Stimulated activated CD4-positive, alpha-beta T cell treated with anti-CD3 and anti-CD28 coated beads, Interleukin-1b, Interleukin-23, amount 100 ng/mL, for 4 hours (primary cell): ENCODE results near the gene NIFK.

ENCODE experiments used
- DNase-seq, 2 donors: peaks; one replicate each; pipeline ENCODE4 v3.0.0-alpha.2; 2020; ENCODE audit warnings: low read depth in 2 of 2

NIFK gene

GRCh38 chr2:121736462-121737336, at the start of gene NIFK:
Gene NIFK, minus strand, starts transcription at chr2:121736875. Its CDS starts 25 bp downstream, at chr2:121736850.
- peak; percentile 100 for DNase-seq

GRCh38 chr2:121783180-121783579, 46.5 kb upstream of the NIFK start:
- no peak for DNase-seq

DNA sequence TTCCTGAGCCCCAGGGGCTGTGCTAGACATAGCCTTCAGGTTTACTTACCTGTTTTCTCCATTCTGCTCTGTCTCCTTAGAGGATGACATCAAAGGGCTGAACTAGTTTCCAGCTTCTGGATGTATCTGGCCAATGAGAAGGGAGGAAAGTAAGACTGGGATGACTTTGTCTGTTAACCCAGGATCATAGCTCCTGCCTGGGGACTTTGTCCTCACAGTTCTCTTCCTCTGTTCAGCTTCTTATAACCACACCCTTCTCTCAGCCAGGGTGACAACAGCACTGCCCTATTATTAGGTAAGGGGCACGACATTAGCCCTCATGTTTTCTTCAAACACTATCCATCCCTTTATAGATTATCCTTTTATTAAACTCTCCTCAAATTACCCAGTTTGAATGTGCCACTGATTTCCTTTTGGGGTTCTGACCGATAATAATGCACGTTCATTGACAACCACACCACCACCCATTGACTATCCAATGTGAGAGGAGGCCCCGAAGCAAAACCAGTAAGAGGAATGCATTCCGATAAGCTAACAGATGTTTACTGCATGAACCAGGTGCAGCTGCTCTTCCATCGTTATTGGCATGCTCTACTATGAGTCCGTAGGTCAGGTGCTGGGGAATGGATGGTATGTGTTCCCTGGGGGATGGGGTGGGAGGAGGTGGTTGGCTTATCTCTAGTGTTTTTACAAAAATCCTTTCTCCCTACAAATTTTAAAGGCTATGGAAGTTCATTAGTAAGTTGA, 42.2 kb upstream of the NIFK start:
- DNase-seq: no peak

- DNase-seq: no peak
Measured at GRCh38 chr2:121777699-121778058, 41.0 kb upstream of the NIFK start.

DNA sequence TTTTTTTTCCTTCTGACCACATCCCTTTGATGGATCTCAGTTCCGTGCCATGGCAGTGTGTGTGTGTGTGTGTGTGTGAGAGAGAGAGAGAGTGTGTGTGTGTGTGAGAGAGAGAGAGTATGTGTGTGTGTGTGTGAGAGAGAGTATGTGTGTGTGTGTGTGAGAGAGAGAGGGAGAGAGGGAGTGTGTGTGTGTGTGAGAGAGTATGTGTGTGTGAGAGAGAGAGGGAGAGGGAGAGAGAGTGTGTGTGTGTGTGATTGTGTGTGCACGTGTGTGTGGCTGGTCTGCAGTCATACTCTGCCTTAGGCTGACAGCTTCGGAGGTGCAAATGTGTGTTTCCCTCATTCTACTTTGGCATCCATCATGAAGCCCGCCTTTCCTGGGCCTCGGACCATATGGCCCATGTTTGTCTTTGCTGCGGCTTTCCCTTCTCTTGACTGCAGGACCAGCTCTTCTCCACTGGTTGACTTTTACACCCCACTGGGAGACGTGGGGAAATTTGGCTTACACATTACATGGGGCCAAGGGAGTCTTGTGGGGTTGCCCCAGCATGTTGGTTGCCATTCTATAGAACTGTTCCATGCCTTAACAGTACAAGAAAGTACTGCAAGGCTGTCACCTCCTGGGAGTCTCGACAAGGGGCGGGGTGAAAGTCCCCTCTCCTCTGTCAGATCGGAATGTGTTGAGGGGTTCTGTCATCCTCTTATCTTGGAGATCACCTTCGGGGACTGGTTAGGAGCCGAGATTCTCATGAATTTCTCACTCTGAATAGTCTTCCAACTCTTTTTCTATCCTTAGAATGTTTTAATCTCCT, 40.4 kb upstream of the NIFK start:
- DNase-seq: no peak

DNA sequence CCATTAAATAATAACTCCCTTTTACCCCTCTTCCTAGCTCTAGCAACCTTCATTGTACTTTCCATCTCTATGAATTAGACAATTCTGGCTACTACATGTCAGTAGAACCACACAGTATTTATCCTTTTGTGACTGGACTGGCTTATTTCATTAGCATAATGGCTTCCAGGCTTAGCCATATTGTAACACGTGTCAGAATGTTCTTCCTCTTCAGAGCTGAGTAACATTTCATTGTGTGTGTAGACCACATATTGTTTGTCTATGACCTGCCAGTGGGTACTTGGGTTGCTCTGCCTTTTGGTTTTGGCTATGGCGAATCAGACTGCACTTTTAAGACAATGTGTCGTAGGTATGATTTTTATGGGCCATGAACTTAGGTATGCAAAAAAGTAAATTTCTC, 39.7 kb upstream of the NIFK start:
- no peak for DNase-seq

DNA sequence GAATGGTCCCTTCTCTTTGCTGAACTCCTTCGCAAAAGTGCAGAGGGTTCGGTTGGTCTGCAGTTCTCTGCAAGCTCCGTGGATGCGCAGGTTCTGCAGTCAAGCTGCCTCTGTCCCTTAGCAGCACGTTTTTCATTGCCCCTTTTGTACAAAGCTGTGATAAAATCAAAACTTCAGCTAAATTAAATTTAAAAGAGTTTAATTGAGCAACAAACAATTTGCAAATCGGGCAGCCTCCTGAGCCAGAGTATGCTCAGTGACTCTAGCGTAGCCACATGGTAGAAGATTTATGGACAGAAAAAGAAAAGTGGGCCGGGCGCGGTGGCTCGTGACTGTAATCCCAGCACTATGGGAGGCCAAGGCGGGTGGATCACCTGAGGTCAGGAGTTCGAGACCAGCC, 37.6 kb upstream of the NIFK start:
- no peak for DNase-seq

DNA sequence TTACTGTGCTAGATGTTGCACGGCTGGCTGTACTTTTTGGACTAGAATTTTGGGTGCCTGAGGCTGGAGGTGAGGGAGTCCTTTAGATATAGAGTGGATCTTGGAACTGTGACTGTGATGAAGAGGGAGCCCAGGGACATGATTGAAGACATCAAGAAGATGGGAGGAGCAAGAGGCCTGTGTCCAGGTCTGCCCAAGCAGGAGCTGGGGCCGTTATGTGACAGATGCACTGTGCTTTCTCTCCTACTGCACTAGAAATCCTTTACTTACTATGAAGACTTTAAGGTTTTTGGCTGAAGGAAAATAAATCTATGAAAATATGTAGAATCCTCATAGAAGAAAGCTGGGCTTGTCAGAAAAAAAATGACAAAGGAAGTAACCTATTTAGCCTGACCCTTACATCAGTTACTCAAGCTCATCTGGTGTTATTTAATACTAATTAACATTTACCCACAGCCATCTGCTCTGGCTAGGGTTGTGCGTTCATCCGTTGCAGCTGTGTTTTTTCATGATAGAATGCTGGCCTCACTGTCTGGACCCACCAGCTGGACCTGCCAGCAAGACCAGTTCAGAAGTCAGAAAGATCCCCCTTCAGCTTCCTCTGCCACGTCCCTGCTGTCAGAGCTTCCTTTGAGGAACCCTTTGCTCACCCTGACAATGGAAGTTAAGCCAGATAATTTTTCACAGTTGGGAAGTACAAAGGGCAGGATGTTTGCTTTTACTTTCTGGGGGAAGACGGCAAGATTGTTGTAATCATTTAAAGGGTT, 35.5 kb upstream of the NIFK start:
- no peak for DNase-seq

GRCh38 chr2:121768143-121768755, 31.6 kb upstream of the NIFK start:
- no peak for DNase-seq

- DNase-seq: no peak
Measured at GRCh38 chr2:121766624-121767023, 29.9 kb upstream of the NIFK start.

GRCh38 chr2:121764681-121765228, 28.1 kb upstream of the NIFK start:
- DNase-seq: no peak

GRCh38 chr2:121755237-121756111, 18.8 kb upstream of the NIFK start, which contains the start of gene TSN:
Gene TSN, plus strand, starts transcription at chr2:121755651. Its CDS starts 129 bp downstream, at chr2:121755780.
- peak; percentile 94 to 95 for DNase-seq

GRCh38 chr2:121754851-121755236, 18.2 kb upstream of the NIFK start:
- DNase-seq: no peak

DNA sequence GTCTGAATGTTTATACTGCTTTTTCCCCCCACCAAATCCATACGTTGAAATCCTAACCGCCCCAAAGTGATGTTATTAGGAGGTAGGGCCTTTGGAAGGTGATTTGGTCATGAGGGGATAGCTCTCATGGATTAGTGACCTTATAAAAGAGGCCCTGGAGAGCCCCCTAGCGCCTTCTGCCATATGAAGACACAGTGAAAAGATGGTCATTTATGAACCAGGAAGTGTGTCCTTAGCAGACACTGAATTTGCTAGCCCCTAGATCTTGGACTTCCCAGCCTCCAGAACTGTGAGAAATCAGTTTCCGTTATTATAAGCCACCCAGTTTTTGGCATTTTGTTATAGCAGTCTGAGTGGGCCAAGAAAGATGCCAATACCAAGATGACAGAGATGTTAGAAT, 11.5 kb upstream of the NIFK start:
- DNase-seq: no peak

- no peak for DNase-seq
Measured at GRCh38 chr2:121746071-121746578, 9.4 kb upstream of the NIFK start.

GRCh38 chr2:121741450-121741849, 4.8 kb upstream of the NIFK start:
- no peak for DNase-seq

GRCh38 chr2:121740973-121741372, 4.3 kb upstream of the NIFK start:
- no peak for DNase-seq

DNA sequence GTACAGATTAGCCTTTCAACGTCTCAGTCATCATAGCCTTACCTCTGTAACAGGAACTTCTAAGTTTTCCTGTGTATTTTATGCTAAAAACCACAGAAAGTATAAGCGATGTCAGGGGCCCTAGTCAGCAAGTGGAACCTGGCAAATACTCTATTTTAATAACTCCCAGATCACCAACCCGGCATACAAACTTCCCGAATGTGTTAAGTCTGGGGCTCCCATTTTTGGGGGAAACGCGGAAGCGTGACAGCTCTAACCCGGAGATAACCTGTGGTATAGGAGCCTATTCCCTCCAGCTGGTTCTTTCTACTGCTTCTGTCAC, 574 bp downstream of the NIFK start:
- no peak for DNase-seq

DNA sequence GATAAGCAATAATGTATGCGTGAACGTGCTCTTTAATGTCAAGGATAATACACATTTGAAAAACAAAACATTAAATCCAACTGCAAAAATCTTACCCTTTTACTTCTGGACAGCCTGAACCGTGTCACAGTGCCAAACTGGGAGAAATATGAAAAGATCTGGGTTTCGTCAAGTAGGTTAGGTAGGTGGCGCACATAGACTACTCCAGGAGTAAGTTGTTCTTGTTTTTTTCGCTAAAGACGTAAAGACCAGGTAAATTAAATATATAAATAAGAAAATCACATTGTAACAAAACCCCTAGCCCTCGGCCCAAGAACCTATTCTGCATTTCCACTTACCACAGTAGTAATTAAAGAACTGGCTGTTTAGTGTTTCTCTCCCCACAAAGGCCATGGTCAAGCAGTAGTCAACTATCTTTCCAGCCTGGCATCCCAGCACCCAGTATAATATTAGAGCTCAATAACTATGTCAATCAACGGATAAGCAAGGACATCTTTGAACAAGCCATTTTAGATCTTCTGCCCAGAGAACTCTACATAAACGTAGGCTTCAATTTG, 1.1 kb downstream of the NIFK start:
- no peak for DNase-seq
